HCEC 1CT (cell line): ENCODE results near the gene PLD1.

ENCODE experiments used
- DNase-seq: peaks from one replicate; pipeline ENCODE4 v3.0.0-alpha.2; 2017

Gene PLD1

GRCh38 chr3:171556574-171557145, 253.6 kb downstream of the PLD1 start:
- no peak for DNase-seq

GRCh38 chr3:171556148-171556547, 254.1 kb downstream of the PLD1 start:
- DNase-seq, result no peak

GRCh38 chr3:171553086-171553485, 257.2 kb downstream of the PLD1 start:
- DNase-seq, result no peak

GRCh38 chr3:171552531-171552930, 257.8 kb downstream of the PLD1 start:
- DNase-seq, result no peak

- no peak for DNase-seq
These were observed 259.0 kb downstream of the PLD1 start for GRCh38 chr3:171551296-171551695.
